Liver (tissue), 9 donors: ENCODE measurements around the gene RGS17. TPM values are rescaled to one million over a fixed set of nuclear protein-coding genes. Genes with fewer than 3 reads are reported as not detected.

Experiments used
- DNase-seq: peaks from one replicate; pipeline ENCODE4 v3.0.0-alpha.2; 2017; ENCODE audit warnings: low spot score
- H3K27ac ChIP-seq, 2 donors: one replicate each; pipeline ENCODE4 v1.7.0; 2013; ENCODE audit warnings: inconsistent platforms in 2 of 2, low read length in 2 of 2, control low read depth in 1 of 2, low read depth in 1 of 2, mild to moderate bottlenecking in 1 of 2
- H3K27me3 ChIP-seq, 4 donors: one replicate each; pipeline versions ENCODE4 v1.6.1 to v1.7.0; 2013; ENCODE audit warnings: low read length in 3 of 4, inconsistent platforms in 1 of 4, mild to moderate bottlenecking in 1 of 4, moderate library complexity in 1 of 4; ENCODE audit not compliant: control insufficient read depth in 4 of 4, insufficient read depth in 4 of 4
- H3K36me3 ChIP-seq, 4 donors: one replicate each; pipeline versions ENCODE4 v1.6.1 to v1.7.0; 2013; ENCODE audit warnings: low read length in 3 of 4, mild to moderate bottlenecking in 3 of 4, low read depth in 1 of 4, moderate library complexity in 1 of 4; ENCODE audit not compliant: control insufficient read depth in 4 of 4, insufficient read depth in 3 of 4
- H3K4me1 ChIP-seq, 4 donors: one replicate each; pipeline versions ENCODE4 v1.6.1 to v1.7.0; 2013; ENCODE audit warnings: low read length in 3 of 4, mild to moderate bottlenecking in 3 of 4, moderate library complexity in 1 of 4; ENCODE audit not compliant: control insufficient read depth in 4 of 4, insufficient read depth in 4 of 4
- H3K4me3 ChIP-seq, 3 donors: one replicate each; pipeline versions ENCODE4 v1.6.1 to v1.7.0; 2013; ENCODE audit warnings: low read length in 3 of 3, control low read depth in 1 of 3, low read depth in 1 of 3, mild to moderate bottlenecking in 1 of 3
- H3K9ac ChIP-seq, 2 donors: one replicate each; pipeline ENCODE4 v1.7.0; 2013; ENCODE audit warnings: low read length in 2 of 2, mild to moderate bottlenecking in 2 of 2, moderate library complexity in 2 of 2, control low read depth in 1 of 2, low read depth in 1 of 2
- H3K9me3 ChIP-seq, 4 donors: one replicate each; pipeline versions ENCODE4 v1.6.1 to v1.7.0; 2013; ENCODE audit warnings: low read length in 3 of 4; ENCODE audit not compliant: control insufficient read depth in 4 of 4
- EGR1 ChIP-seq, 2 donors: IDR thresholded peaks; 2 replicates each; pipeline ENCODE4 v1.6.1; 2016 to 2018; ENCODE audit warnings: antibody characterized with exemption in 2 of 2, low read depth in 2 of 2
- FOXA1 ChIP-seq: IDR thresholded peaks from 2 replicates; pipeline ENCODE4 v1.6.1; 2016; ENCODE audit warnings: antibody characterized with exemption
- FOXA2 ChIP-seq: IDR thresholded peaks from 2 replicates; pipeline ENCODE4 v1.6.1; 2016; ENCODE audit warnings: antibody characterized with exemption
- GABPA ChIP-seq, 2 donors: IDR thresholded peaks in 1 of 2; conservative IDR thresholded peaks in 1 of 2; 2 replicates each; pipeline ENCODE4 v1.6.1; 2016; ENCODE audit warnings: antibody characterized with exemption in 2 of 2, mild to moderate bottlenecking in 1 of 2, moderate library complexity in 1 of 2
- HNF4A ChIP-seq, 2 donors: conservative IDR thresholded peaks; 2 replicates each; pipeline ENCODE4 v1.6.1; 2016; ENCODE audit warnings: antibody characterized with exemption in 2 of 2, mild to moderate bottlenecking in 2 of 2
- HNF4G ChIP-seq: IDR thresholded peaks from 2 replicates; pipeline ENCODE4 v1.6.1; 2016; ENCODE audit warnings: antibody characterized with exemption
- JUND ChIP-seq, 2 donors: IDR thresholded peaks; 2 replicates each; pipeline ENCODE4 v1.6.1; 2016; ENCODE audit warnings: antibody characterized with exemption in 2 of 2
- NR2F2 ChIP-seq: IDR thresholded peaks from 2 replicates; pipeline ENCODE4 v1.6.1; 2016; ENCODE audit warnings: antibody characterized with exemption
- RAD21 ChIP-seq, 2 donors: IDR thresholded peaks; 2 replicates each; pipeline ENCODE4 v1.6.1; 2016; ENCODE audit warnings: antibody characterized with exemption in 2 of 2, mild to moderate bottlenecking in 2 of 2
- RXRA ChIP-seq, 2 donors: IDR thresholded peaks; 2 replicates each; pipeline ENCODE4 v1.6.1; 2017 to 2018; ENCODE audit warnings: antibody characterized with exemption in 2 of 2, mild to moderate bottlenecking in 1 of 2
- SP1 ChIP-seq: IDR thresholded peaks from 2 replicates; pipeline ENCODE4 v1.6.1; 2018; ENCODE audit warnings: antibody characterized with exemption, mild to moderate bottlenecking
- TAF1 ChIP-seq: conservative IDR thresholded peaks from 2 replicates; pipeline ENCODE4 v1.6.1; 2016; ENCODE audit warnings: antibody characterized with exemption, mild to moderate bottlenecking
- YY1 ChIP-seq: IDR thresholded peaks from 2 replicates; pipeline ENCODE4 v1.6.1; 2016; ENCODE audit warnings: antibody characterized with exemption, mild to moderate bottlenecking
- WGBS: extraction: QIAGEN DNeasy Blood & Tissue Kit; methylation state at CpG from one replicate; pipeline ENCODE4 v1.1.7; 2013; 5-methylcytosine and 5-hydroxymethylcytosine counted together
- polyA plus RNA-seq, 2 donors: library from polyadenylated mRNA; stranded (reverse) in 1 of 2; unstranded in 1 of 2; fragments of 200-250 nt in 1 of 2; fragments of >200 nt in 1 of 2; fragmentation: Nextera tagmentation in 1 of 2; extraction: Ambion mirVana in 1 of 2; gene quantifications; one replicate each; pipeline versions ENCODE4 v1.2.1 to v1.2.3, GENCODE V29; 2013 to 2015
- total RNA-seq, 2 donors: library from RNA; depleted of rRNA; stranded (reverse); fragments of >200 nt; gene quantifications; one replicate each; pipeline ENCODE4 v1.2.3, GENCODE V29; 2014
- TF ChIP-seq, protein P1 (sequence below): fragments of 150-350 bp; IDR thresholded peaks from 2 replicates; pipeline ENCODE4 v1.5.1; 2017; ENCODE audit warnings: improper control_type of control experiment, low read depth, low read length; ENCODE audit not compliant: missing input control
- TF ChIP-seq, protein P2 (sequence below): IDR thresholded peaks from 2 replicates; pipeline ENCODE4 v1.6.1; 2016; ENCODE audit warnings: antibody characterized with exemption
- TF ChIP-seq, protein P3 (sequence below): IDR thresholded peaks from 2 replicates; pipeline ENCODE4 v1.6.1; 2016; ENCODE audit warnings: antibody characterized with exemption
- TF ChIP-seq, protein P4 (sequence below): IDR thresholded peaks from 2 replicates; pipeline ENCODE4 v1.6.1; 2016; ENCODE audit warnings: antibody characterized with exemption, mild to moderate bottlenecking
- donor health status: healthy.
- donor health status: healthy.
- donor health status: healthy.
- donor health status: healthy.
- donor health status: healthy.

Gene RGS17
- total and polyA plus RNA-seq, 4 donors, result under 0.01 to 0.09 (median 0.03) TPM

DNA sequence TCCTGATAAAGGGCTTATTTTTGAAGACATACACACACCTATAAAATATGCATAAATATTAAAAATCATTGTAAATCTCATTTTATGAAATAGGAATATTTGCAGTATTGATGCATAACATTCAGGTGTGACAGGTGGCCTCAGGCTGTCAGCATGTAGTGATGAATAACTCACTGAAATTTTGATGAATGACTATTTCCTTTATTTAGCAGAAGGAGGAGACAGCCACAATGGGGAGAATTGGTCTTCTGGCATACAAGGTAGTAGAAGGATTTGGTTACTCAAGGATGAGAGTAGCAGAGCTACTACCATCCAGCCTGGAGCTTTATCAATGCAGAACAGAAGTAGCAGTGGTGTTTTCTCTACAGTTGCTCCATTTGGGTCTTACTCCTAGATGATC lies 47.2 kb downstream of the RGS17 start:
- Histone ChIP-seq H3K27me3 (peaks cover 0 to 9% (median 0%) of the 10 kb centered on the region in 4 donors), H3K27ac (no peak overlapping the region), H3K4me1 (no peaks in the 10 kb centered on the region), H3K36me3 (no peaks in the 10 kb centered on the region), H3K9ac (no peak overlapping the region), H3K9me3 (no peaks in the 10 kb centered on the region), H3K4me3 (no peak overlapping the region)
- TF ChIP-seq, protein P1, sequence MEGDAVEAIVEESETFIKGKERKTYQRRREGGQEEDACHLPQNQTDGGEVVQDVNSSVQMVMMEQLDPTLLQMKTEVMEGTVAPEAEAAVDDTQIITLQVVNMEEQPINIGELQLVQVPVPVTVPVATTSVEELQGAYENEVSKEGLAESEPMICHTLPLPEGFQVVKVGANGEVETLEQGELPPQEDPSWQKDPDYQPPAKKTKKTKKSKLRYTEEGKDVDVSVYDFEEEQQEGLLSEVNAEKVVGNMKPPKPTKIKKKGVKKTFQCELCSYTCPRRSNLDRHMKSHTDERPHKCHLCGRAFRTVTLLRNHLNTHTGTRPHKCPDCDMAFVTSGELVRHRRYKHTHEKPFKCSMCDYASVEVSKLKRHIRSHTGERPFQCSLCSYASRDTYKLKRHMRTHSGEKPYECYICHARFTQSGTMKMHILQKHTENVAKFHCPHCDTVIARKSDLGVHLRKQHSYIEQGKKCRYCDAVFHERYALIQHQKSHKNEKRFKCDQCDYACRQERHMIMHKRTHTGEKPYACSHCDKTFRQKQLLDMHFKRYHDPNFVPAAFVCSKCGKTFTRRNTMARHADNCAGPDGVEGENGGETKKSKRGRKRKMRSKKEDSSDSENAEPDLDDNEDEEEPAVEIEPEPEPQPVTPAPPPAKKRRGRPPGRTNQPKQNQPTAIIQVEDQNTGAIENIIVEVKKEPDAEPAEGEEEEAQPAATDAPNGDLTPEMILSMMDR, result no peak
- TF ChIP-seq RAD21 (IDR thresholded peaks at IDR 0.05) (no peak), RXRA (IDR thresholded peaks at IDR 0.05) (no peak), GABPA (IDR thresholded peaks at IDR 0.05 in 1 of 2, conservative IDR thresholded peaks at IDR 0.05 in 1 of 2) (no peak), JUND (IDR thresholded peaks at IDR 0.05) (no peak), FOXA2 (no peak), TAF1 (no peak), FOXA1 (no peak), EGR1 (IDR thresholded peaks at IDR 0.05; ENCODE audit: low read depth in 2 of 2) (no peak), HNF4G (no peak), NR2F2 (no peak), HNF4A (conservative IDR thresholded peaks at IDR 0.05) (no peak), SP1 (no peak), YY1 (no peak)
- TF ChIP-seq, protein P2, sequence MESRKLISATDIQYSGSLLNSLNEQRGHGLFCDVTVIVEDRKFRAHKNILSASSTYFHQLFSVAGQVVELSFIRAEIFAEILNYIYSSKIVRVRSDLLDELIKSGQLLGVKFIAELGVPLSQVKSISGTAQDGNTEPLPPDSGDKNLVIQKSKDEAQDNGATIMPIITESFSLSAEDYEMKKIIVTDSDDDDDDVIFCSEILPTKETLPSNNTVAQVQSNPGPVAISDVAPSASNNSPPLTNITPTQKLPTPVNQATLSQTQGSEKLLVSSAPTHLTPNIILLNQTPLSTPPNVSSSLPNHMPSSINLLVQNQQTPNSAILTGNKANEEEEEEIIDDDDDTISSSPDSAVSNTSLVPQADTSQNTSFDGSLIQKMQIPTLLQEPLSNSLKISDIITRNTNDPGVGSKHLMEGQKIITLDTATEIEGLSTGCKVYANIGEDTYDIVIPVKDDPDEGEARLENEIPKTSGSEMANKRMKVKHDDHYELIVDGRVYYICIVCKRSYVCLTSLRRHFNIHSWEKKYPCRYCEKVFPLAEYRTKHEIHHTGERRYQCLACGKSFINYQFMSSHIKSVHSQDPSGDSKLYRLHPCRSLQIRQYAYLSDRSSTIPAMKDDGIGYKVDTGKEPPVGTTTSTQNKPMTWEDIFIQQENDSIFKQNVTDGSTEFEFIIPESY, result no peak
- TF ChIP-seq, protein P3, sequence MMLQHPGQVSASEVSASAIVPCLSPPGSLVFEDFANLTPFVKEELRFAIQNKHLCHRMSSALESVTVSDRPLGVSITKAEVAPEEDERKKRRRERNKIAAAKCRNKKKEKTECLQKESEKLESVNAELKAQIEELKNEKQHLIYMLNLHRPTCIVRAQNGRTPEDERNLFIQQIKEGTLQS, result no peak
- TF ChIP-seq, protein P4, sequence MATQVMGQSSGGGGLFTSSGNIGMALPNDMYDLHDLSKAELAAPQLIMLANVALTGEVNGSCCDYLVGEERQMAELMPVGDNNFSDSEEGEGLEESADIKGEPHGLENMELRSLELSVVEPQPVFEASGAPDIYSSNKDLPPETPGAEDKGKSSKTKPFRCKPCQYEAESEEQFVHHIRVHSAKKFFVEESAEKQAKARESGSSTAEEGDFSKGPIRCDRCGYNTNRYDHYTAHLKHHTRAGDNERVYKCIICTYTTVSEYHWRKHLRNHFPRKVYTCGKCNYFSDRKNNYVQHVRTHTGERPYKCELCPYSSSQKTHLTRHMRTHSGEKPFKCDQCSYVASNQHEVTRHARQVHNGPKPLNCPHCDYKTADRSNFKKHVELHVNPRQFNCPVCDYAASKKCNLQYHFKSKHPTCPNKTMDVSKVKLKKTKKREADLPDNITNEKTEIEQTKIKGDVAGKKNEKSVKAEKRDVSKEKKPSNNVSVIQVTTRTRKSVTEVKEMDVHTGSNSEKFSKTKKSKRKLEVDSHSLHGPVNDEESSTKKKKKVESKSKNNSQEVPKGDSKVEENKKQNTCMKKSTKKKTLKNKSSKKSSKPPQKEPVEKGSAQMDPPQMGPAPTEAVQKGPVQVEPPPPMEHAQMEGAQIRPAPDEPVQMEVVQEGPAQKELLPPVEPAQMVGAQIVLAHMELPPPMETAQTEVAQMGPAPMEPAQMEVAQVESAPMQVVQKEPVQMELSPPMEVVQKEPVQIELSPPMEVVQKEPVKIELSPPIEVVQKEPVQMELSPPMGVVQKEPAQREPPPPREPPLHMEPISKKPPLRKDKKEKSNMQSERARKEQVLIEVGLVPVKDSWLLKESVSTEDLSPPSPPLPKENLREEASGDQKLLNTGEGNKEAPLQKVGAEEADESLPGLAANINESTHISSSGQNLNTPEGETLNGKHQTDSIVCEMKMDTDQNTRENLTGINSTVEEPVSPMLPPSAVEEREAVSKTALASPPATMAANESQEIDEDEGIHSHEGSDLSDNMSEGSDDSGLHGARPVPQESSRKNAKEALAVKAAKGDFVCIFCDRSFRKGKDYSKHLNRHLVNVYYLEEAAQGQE, result no peak
- DNase-seq, result no peak

DNA sequence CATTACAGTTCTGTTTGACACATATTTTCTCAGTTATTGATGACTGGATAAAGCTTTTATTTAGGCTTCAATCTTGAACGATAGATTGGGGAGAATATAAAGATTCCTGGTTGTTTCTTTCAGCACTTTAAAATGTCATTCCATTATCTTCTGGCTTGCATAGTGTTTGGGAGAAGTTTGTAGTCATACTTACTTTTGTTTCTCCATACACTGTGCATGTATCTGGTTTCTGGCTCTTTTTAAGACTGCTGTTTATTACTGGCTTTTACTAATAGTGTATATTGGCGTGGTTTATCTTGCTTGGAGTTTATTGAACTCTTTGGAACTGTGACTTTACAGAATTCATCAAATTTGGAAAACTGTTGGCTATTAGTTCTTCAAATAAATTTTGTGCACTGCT lies 49.2 kb downstream of the RGS17 start:
- no peak overlapping the region for H3K4me3 ChIP-seq
- no peak for TF ChIP-seq YY1
- no peak for TF ChIP-seq NR2F2
- no peak for TF ChIP-seq RXRA (IDR thresholded peaks at IDR 0.05)
- TF ChIP-seq, protein P3, result no peak
- TF ChIP-seq FOXA1, result no peak
- TF ChIP-seq EGR1 (IDR thresholded peaks at IDR 0.05; ENCODE audit: low read depth in 2 of 2), result no peak
- TF ChIP-seq SP1, result no peak
- TF ChIP-seq TAF1, result no peak
- TF ChIP-seq, protein P4, result no peak
- TF ChIP-seq HNF4A (conservative IDR thresholded peaks at IDR 0.05), result no peak
- TF ChIP-seq, protein P2, result no peak
- no peak for TF ChIP-seq FOXA2
- TF ChIP-seq HNF4G, result no peak
- TF ChIP-seq JUND (IDR thresholded peaks at IDR 0.05), result no peak
- TF ChIP-seq RAD21 (IDR thresholded peaks at IDR 0.05), result no peak
- no peak for TF ChIP-seq GABPA (IDR thresholded peaks at IDR 0.05 in 1 of 2, conservative IDR thresholded peaks at IDR 0.05 in 1 of 2)
- H3K36me3 ChIP-seq, result no peaks in the 10 kb centered on the region
- H3K27me3 ChIP-seq, result peaks cover 0 to 4% (median 0%) of the 10 kb centered on the region in 4 donors
- no peaks in the 10 kb centered on the region for H3K4me1 ChIP-seq
- no peaks in the 10 kb centered on the region for H3K9me3 ChIP-seq
- no peak overlapping the region for H3K27ac ChIP-seq
- no peak overlapping the region for H3K9ac ChIP-seq
- no peak for DNase-seq
- WGBS, result 74% methylated on average over 2 of the region's 2 CpGs
